Measurements from ENCODE around the gene STX4.

DNA sequence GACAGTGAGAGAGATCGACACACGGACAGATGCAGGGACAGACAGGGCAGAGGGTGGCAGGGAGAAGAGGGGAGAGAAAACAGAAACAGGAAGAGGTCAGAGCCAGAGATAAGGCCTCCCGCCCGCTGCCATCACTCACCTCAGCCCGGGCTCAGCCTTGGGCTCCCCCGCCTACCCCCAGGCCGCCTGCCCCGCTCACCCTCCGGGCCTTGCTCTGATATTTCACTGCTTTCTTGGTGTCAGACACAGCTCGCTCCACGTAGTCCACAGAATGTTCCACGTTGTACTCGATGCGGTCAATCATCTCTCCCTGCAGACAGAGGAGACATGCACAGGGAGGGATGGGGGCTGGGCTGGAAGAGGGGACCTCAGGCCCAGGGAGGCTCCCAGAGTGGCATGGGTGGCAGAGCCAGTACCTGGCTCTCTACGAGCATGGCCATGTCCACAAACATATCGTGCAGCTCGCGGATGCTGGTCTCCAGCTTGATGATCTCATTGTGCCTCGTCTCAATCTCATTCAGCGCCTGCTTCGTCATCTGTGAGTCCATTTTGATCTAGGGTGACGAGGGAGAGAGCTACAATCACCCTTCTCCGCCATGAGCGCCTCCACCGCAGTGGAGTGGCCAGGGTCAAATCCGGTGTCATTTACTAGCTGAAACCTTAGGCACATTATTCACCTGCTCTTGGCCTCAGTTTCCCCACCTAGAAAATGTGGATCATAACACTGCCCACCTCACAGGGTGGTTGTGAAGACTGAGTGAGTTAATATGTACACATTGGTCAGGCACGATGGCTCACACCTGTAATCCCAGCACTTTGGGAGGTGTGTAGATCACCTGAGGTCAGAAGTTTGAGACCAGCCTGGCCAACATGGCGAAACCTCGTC, 40.2 kb upstream of the STX4 start:
- TF ChIP-seq, protein P1, sequence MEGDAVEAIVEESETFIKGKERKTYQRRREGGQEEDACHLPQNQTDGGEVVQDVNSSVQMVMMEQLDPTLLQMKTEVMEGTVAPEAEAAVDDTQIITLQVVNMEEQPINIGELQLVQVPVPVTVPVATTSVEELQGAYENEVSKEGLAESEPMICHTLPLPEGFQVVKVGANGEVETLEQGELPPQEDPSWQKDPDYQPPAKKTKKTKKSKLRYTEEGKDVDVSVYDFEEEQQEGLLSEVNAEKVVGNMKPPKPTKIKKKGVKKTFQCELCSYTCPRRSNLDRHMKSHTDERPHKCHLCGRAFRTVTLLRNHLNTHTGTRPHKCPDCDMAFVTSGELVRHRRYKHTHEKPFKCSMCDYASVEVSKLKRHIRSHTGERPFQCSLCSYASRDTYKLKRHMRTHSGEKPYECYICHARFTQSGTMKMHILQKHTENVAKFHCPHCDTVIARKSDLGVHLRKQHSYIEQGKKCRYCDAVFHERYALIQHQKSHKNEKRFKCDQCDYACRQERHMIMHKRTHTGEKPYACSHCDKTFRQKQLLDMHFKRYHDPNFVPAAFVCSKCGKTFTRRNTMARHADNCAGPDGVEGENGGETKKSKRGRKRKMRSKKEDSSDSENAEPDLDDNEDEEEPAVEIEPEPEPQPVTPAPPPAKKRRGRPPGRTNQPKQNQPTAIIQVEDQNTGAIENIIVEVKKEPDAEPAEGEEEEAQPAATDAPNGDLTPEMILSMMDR (conservative IDR thresholded peaks at IDR 0.05), result no peak
- no peak for TF ChIP-seq EZH2 (IDR thresholded peaks at IDR 0.05; ENCODE audit: low read depth)
